IMR-90 (cell line): ENCODE results near the gene CLDN14. TPM values are rescaled to one million over a fixed set of nuclear protein-coding genes. Genes with fewer than 3 reads are reported as not detected.

ENCODE experiments used
- ATAC-seq: fragments of 200-7000 bp; cut with Tn5 transposase; 2 replicates; pipeline ENCODE4 v1.9.1; 2020; ENCODE audit warnings: low read depth, mild to moderate bottlenecking, moderate library complexity
- BruUV-seq: library from RNA; stranded (reverse); fragments of 400-500 nt; replicated peaks from 2 replicates; lab custom pipeline; 2021; lab: Mats Ljungman, UMichigan
- CTCF ChIA-PET: fragments of 300-600 bp; formaldehyde crosslinking; extraction: SDS; loops from one replicate; lab custom pipeline; 2021; ENCODE audit warnings: antibody characterized with exemption; lab: Yijun Ruan, JAX
- POLR2A ChIA-PET: fragments of 300-600 bp; sonication (Branson Sonifier 250); formaldehyde crosslinking; loops from one replicate; lab custom pipeline; 2022; ENCODE audit warnings: antibody characterized with exemption; ENCODE audit not compliant: unreplicated experiment; lab: Charles Lee
- DNase-seq: peaks from one replicate; pipeline ENCODE4 v3.0.0; 2013
- H2AFZ ChIP-seq: replicated peaks from 2 replicates; pipeline ENCODE3; 2013; ENCODE audit warnings: low read length, mild to moderate bottlenecking; ENCODE audit not compliant: poor library complexity
- H2AK5ac ChIP-seq: 2 replicates; pipeline ENCODE4 v1.6.1; 2013; ENCODE audit warnings: low read depth, low read length, inconsistent platforms
- H2AK9ac ChIP-seq: replicated peaks from 2 replicates; pipeline ENCODE3; 2013; ENCODE audit warnings: mild to moderate bottlenecking, low read depth, low read length, moderate library complexity; ENCODE audit not compliant: poor library complexity
- H2BK120ac ChIP-seq: 2 replicates; pipeline ENCODE4 v1.6.1; 2013; ENCODE audit warnings: low read depth, low read length, inconsistent platforms
- H2BK15ac ChIP-seq: 3 replicates; pipeline ENCODE4 v1.6.1; 2013; ENCODE audit warnings: low read depth, low read length, inconsistent platforms
- H2BK20ac ChIP-seq: 2 replicates; pipeline ENCODE4 v1.6.1; 2013; ENCODE audit warnings: low read depth, mild to moderate bottlenecking, inconsistent platforms, low read length, moderate library complexity
- H2BK5ac ChIP-seq: 2 replicates; pipeline ENCODE4 v1.6.1; 2013; ENCODE audit warnings: mild to moderate bottlenecking, low read depth, low read length, inconsistent platforms; ENCODE audit not compliant: poor library complexity, severe bottlenecking
- H3K14ac ChIP-seq: replicated peaks from 2 replicates; pipeline ENCODE4 v1.6.1; 2013; ENCODE audit warnings: low read depth, low read length, inconsistent platforms
- H3K18ac ChIP-seq: 2 replicates; pipeline ENCODE4 v1.6.1; 2013; ENCODE audit warnings: low read depth, low read length, control low read depth
- H3K23ac ChIP-seq: 2 replicates; pipeline ENCODE4 v1.6.1; 2013; ENCODE audit warnings: low read depth, low read length, inconsistent platforms
- H3K27ac ChIP-seq: 2 replicates; pipeline ENCODE4 v1.5.1; 2013; ENCODE audit warnings: mild to moderate bottlenecking, control low read depth, low read length; ENCODE audit not compliant: insufficient read depth
- H3K27me3 ChIP-seq: 2 replicates; pipeline ENCODE4 v1.6.1; 2013; ENCODE audit warnings: low read length; ENCODE audit not compliant: control insufficient read depth, insufficient read depth
- H3K36me3 ChIP-seq: 2 replicates; pipeline ENCODE4 v1.6.1; 2013; ENCODE audit warnings: low read length, mixed read lengths; ENCODE audit not compliant: control insufficient read depth, insufficient read depth
- H3K4ac ChIP-seq: 2 replicates; pipeline ENCODE4 v1.6.1; 2013; ENCODE audit warnings: low read depth, low read length, inconsistent platforms
- H3K4me1 ChIP-seq: 2 replicates; pipeline ENCODE4 v1.6.1; 2013; ENCODE audit warnings: low read length, mixed read lengths; ENCODE audit not compliant: control insufficient read depth, insufficient read depth
- H3K4me2 ChIP-seq: 2 replicates; pipeline ENCODE4 v1.6.1; 2013; ENCODE audit warnings: low read depth, mild to moderate bottlenecking, control low read depth, low read length, moderate library complexity
- H3K4me3 ChIP-seq: 2 replicates; pipeline ENCODE4 v1.5.1; 2013; ENCODE audit warnings: low read depth, mild to moderate bottlenecking, control low read depth, low read length, moderate library complexity; ENCODE audit not compliant: insufficient read depth
- H3K56ac ChIP-seq: 2 replicates; pipeline ENCODE4 v1.6.1; 2013; ENCODE audit warnings: low read length, inconsistent platforms; ENCODE audit not compliant: insufficient read depth; ENCODE audit errors: extremely low read depth
- H3K79me1 ChIP-seq, 2 experiments: 2 replicates each; pipeline ENCODE4 v1.6.1; 2013; ENCODE audit warnings: low read length in 2 of 2, inconsistent platforms in 1 of 2, low read depth in 1 of 2
- H3K9ac ChIP-seq: 2 replicates; pipeline ENCODE4 v1.6.1; 2013; ENCODE audit warnings: low read depth, low read length, control low read depth
- H3K9me1 ChIP-seq: 2 replicates; pipeline ENCODE4 v1.6.1; 2013; ENCODE audit warnings: low read length, inconsistent platforms; ENCODE audit not compliant: insufficient read depth
- H3K9me3 ChIP-seq: 2 replicates; pipeline ENCODE4 v1.6.1; 2013; ENCODE audit warnings: low read length; ENCODE audit not compliant: control insufficient read depth, insufficient read depth
- H4K20me1 ChIP-seq: 2 replicates; pipeline ENCODE4 v1.6.1; 2013; ENCODE audit warnings: low read length, inconsistent platforms; ENCODE audit not compliant: insufficient read depth
- H4K5ac ChIP-seq: 2 replicates; pipeline ENCODE4 v1.6.1; 2013; ENCODE audit warnings: mild to moderate bottlenecking, low read depth, low read length, control low read depth
- H4K8ac ChIP-seq, 2 experiments: 2 replicates each; pipeline ENCODE4 v1.6.1; 2013; ENCODE audit warnings: low read depth in 2 of 2, low read length in 2 of 2, control low read depth in 1 of 2, inconsistent platforms in 1 of 2
- H4K91ac ChIP-seq: 2 replicates; pipeline ENCODE4 v1.6.1; 2013; ENCODE audit warnings: low read depth, low read length, inconsistent platforms; ENCODE audit not compliant: insufficient read depth
- BHLHE40 ChIP-seq: fragments of 150-350 bp; IDR thresholded peaks from 2 replicates; pipeline ENCODE4 v1.6.1; 2016; ENCODE audit warnings: mild to moderate bottlenecking, low read depth, low read length
- CEBPB ChIP-seq: IDR thresholded peaks from 2 replicates; pipeline ENCODE4 v1.6.1; 2012; ENCODE audit warnings: low read depth, low read length, improper control_type of control experiment
- FOS ChIP-seq: fragments of 150-350 bp; IDR thresholded peaks from 2 replicates; pipeline ENCODE4 v1.6.1; 2016; ENCODE audit warnings: low read depth, low read length
- MAFK ChIP-seq: IDR thresholded peaks from 2 replicates; pipeline ENCODE4 v1.6.1; 2012; ENCODE audit warnings: low read depth, low read length, improper control_type of control experiment
- MAZ ChIP-seq: IDR thresholded peaks from 2 replicates; pipeline ENCODE4 v1.6.1; 2012; ENCODE audit warnings: low read depth, mild to moderate bottlenecking, low read length, improper control_type of control experiment, moderate library complexity, borderline replicate concordance
- MXI1 ChIP-seq: IDR thresholded peaks from 2 replicates; pipeline ENCODE4 v1.6.1; 2012; ENCODE audit warnings: low read depth, mild to moderate bottlenecking, low read length, moderate library complexity, borderline replicate concordance
- NFE2L2 ChIP-seq: fragments of 150-350 bp; IDR thresholded peaks from 2 replicates; pipeline ENCODE4 v1.6.1; 2016; ENCODE audit warnings: low read depth, mild to moderate bottlenecking, low read length
- POLR2A ChIP-seq: IDR thresholded peaks from 2 replicates; pipeline ENCODE4 v1.6.1; 2012; ENCODE audit warnings: mild to moderate bottlenecking, low read depth, low read length
- RCOR1 ChIP-seq: IDR thresholded peaks from 2 replicates; pipeline ENCODE4 v1.6.1; 2012; ENCODE audit warnings: mild to moderate bottlenecking, low read length, improper control_type of control experiment; ENCODE audit not compliant: insufficient replicate concordance
- RFX5 ChIP-seq: IDR thresholded peaks from 2 replicates; pipeline ENCODE4 v1.8.0; 2012; ENCODE audit warnings: low read depth, mild to moderate bottlenecking, low read length, moderate library complexity
- SMC3 ChIP-seq: fragments of 150-350 bp; IDR thresholded peaks from 2 replicates; pipeline ENCODE4 v1.6.1; 2016; ENCODE audit warnings: low read depth, mild to moderate bottlenecking, antibody characterized with exemption, low read length, moderate library complexity
- WGBS, 2 experiments: methylation state at CpG; one replicate each; pipeline versions ENCODE4 v1.1.5 to v1.1.7; 2013; ENCODE audit warnings: missing lambda C conversion rate in 2 of 2; ENCODE audit not compliant: insufficient read length in 1 of 2; ENCODE audit errors: extremely low coverage in 2 of 2; 5-methylcytosine and 5-hydroxymethylcytosine counted together
- dilution Hi-C: fragments of 300-500 bp; cut with HindIII; formaldehyde crosslinking; loops from one replicate; pipeline ENCODE4 v1.14.3; 2018; ENCODE audit warnings: low sequenced_read_pairs; ENCODE audit not compliant: unreplicated experiment
- in situ Hi-C: fragments of 300-500 bp; cut with MboI; formaldehyde crosslinking; loops from 3 replicates; pipeline ENCODE4 v1.14.3; 2019; ENCODE audit warnings: low sequenced_read_pairs, inconsistent platforms, mixed read lengths
- intact Hi-C: fragments of 100-400 bp; cut with micrococcal nuclease; formaldehyde crosslinking; loops from 2 replicates; pipeline ENCODE4 v1.10.0; 2022
- polyA plus RNA-seq, 3 experiments: library from polyadenylated mRNA; depleted of rRNA; stranded (reverse); fragments of >200 nt; gene quantifications; 2 replicates each; pipeline ENCODE4 v1.2.3, GENCODE V29; 2012; ENCODE audit warnings: low replicate concordance in 1 of 3
- total RNA-seq: library from RNA; depleted of rRNA; stranded (reverse); fragments of >200 nt; gene quantifications from 2 replicates; pipeline ENCODE4 v1.2.3, GENCODE V29; 2012
- TF ChIP-seq, protein P1 (sequence below): fragments of 150-350 bp; IDR thresholded peaks from 2 replicates; pipeline ENCODE4 v1.6.1; 2016; ENCODE audit warnings: low read depth, mild to moderate bottlenecking, low read length, moderate library complexity, borderline replicate concordance
- TF ChIP-seq, protein P2 (sequence below): conservative IDR thresholded peaks from 2 replicates; pipeline ENCODE4 v1.5.1; 2012; ENCODE audit warnings: mild to moderate bottlenecking, low read depth, low read length, improper control_type of control experiment
- TF ChIP-seq, protein P3 (sequence below): fragments of 150-350 bp; IDR thresholded peaks from 2 replicates; pipeline ENCODE4 v1.6.1; 2017; ENCODE audit warnings: mild to moderate bottlenecking, antibody characterized with exemption, low read length, low read depth

CLDN14 gene
- total and polyA plus RNA-seq, 2 of the 4 experiments (the other 2 are of a cell fraction) = not detected

DNA sequence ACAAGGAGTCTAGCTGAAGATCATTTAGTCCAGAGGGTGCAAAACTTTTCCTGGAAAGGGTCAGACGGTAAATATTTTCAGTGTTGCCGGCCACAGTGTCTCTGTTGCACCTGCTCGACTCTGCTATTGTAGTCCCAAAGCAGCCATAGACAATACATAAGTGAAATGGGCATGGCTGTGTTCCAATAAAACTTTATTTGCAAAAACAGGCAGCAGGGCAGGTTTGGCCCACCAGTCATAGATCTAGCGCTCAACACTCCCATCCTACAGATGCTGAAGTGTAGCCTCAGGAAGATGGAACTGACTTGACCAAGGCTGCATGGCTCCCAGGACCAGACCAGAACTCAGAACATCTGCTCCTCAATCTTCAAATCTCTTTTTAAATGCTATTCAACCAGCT is 46.2 kb upstream of the CLDN14 start:
- DNase-seq (no peak), ATAC-seq (no peak)
- Histone ChIP-seq H3K4me1 (no peaks in the 10 kb centered on the region), H3K14ac (no peak overlapping the region), H2BK15ac (no peak overlapping the region), H2AFZ (no peak overlapping the region), H3K4me3 (no peak overlapping the region), H3K79me1 (no peaks in the 10 kb centered on the region), H3K18ac (no peak overlapping the region), H3K27me3 (peaks cover 68% of the 10 kb centered on the region), H3K27ac (no peak overlapping the region), H3K36me3 (no peaks in the 10 kb centered on the region), H4K91ac (no peak overlapping the region), H3K4me2 (no peak overlapping the region), H2BK20ac (no peak overlapping the region), H3K9me1 (no peaks in the 10 kb centered on the region), H3K23ac (no peak overlapping the region), H4K20me1 (no peaks in the 10 kb centered on the region), H2AK9ac (no peak overlapping the region), H3K9ac (no peak overlapping the region), H3K56ac (no peak overlapping the region), H4K5ac (no peak overlapping the region), H3K9me3 (no peaks in the 10 kb centered on the region), H4K8ac (no peak overlapping the region), H2AK5ac (no peak overlapping the region), H2BK120ac (no peak overlapping the region), H3K4ac (no peak overlapping the region), H2BK5ac (no peak overlapping the region)
- dilution Hi-C loops = no loop called here
- TF ChIP-seq MAFK = no peak
- TF ChIP-seq BHLHE40 = no peak
- TF ChIP-seq, protein P1, sequence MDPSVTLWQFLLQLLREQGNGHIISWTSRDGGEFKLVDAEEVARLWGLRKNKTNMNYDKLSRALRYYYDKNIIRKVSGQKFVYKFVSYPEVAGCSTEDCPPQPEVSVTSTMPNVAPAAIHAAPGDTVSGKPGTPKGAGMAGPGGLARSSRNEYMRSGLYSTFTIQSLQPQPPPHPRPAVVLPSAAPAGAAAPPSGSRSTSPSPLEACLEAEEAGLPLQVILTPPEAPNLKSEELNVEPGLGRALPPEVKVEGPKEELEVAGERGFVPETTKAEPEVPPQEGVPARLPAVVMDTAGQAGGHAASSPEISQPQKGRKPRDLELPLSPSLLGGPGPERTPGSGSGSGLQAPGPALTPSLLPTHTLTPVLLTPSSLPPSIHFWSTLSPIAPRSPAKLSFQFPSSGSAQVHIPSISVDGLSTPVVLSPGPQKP = no peak
- TF ChIP-seq, protein P2, sequence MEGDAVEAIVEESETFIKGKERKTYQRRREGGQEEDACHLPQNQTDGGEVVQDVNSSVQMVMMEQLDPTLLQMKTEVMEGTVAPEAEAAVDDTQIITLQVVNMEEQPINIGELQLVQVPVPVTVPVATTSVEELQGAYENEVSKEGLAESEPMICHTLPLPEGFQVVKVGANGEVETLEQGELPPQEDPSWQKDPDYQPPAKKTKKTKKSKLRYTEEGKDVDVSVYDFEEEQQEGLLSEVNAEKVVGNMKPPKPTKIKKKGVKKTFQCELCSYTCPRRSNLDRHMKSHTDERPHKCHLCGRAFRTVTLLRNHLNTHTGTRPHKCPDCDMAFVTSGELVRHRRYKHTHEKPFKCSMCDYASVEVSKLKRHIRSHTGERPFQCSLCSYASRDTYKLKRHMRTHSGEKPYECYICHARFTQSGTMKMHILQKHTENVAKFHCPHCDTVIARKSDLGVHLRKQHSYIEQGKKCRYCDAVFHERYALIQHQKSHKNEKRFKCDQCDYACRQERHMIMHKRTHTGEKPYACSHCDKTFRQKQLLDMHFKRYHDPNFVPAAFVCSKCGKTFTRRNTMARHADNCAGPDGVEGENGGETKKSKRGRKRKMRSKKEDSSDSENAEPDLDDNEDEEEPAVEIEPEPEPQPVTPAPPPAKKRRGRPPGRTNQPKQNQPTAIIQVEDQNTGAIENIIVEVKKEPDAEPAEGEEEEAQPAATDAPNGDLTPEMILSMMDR = no peak
- no peak for TF ChIP-seq SMC3
- TF ChIP-seq RCOR1 = no peak
- TF ChIP-seq RFX5 = no peak
- no peak for TF ChIP-seq CEBPB
- TF ChIP-seq MAZ = no peak
- TF ChIP-seq, protein P3, sequence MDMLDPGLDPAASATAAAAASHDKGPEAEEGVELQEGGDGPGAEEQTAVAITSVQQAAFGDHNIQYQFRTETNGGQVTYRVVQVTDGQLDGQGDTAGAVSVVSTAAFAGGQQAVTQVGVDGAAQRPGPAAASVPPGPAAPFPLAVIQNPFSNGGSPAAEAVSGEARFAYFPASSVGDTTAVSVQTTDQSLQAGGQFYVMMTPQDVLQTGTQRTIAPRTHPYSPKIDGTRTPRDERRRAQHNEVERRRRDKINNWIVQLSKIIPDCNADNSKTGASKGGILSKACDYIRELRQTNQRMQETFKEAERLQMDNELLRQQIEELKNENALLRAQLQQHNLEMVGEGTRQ = no peak
- TF ChIP-seq NFE2L2 = no peak
- no peak for TF ChIP-seq POLR2A
- no peak for TF ChIP-seq MXI1
- no peak for TF ChIP-seq FOS
- WGBS, 2 experiments = no CpG with 5 or more reads among the region's 4 CpGs
- intact Hi-C loops = no loop called here
- ChIA-PET CTCF (no interaction called here), POLR2A (no interaction called here)
- in situ Hi-C loops = no loop called here
- no TSS peak for BruUV-seq
